ENCODE measurements around the gene ZKSCAN4.

GRCh38 chr6:28252009-28252975 is at the start of gene ZKSCAN4:
- TF ChIP-seq CTCF (IDR thresholded peaks at IDR 0.05) (no peak), POLR2A (IDR thresholded peaks at IDR 0.05) (no peak)
